ENCODE measurements around the gene HIPK2. TPM values are rescaled to one million over a fixed set of nuclear protein-coding genes. Genes with fewer than 3 reads are reported as not detected.

The HIPK2 gene
- total RNA-seq, 4 donors from 2014 or later: 17.9 to 35.9 (median 22.4) TPM

- H3K27ac ChIP-seq: no peak overlapping the region
- 62 to 83% methylated on average over 2 of the region's 4 CpGs for WGBS, 2 donors (ENCODE audit: low coverage in 1 of 2)
- no peaks in the 10 kb centered on the region for H3K4me1 ChIP-seq
- no peak for TF ChIP-seq EP300 (IDR thresholded peaks at IDR 0.05)
- no peak for TF ChIP-seq POLR2A (IDR thresholded peaks at IDR 0.05)
- TF ChIP-seq CTCF (IDR thresholded peaks at IDR 0.05): no peak
- TF ChIP-seq POLR2AphosphoS5 (IDR thresholded peaks at IDR 0.05): no peak
- peaks cover 0 to 81% of the 10 kb centered on the region in 2 donors for H3K36me3 ChIP-seq
- H3K9me3 ChIP-seq: no peaks in the 10 kb centered on the region
- H3K4me3 ChIP-seq: no peak overlapping the region
- no peaks in the 10 kb centered on the region for H3K27me3 ChIP-seq
- no peak for ATAC-seq
Measured at GRCh38 chr7:139629392-139630082, 148.3 kb downstream of the HIPK2 start.

GRCh38 chr7:139627831-139628230, 150.0 kb downstream of the HIPK2 start:
- H3K27ac ChIP-seq: no peak overlapping the region
- no peaks in the 10 kb centered on the region for H3K4me1 ChIP-seq
- WGBS, 2 donors (ENCODE audit: low coverage in 1 of 2): 83 to 94% methylated on average over 4 of the region's 4 CpGs
- H3K4me3 ChIP-seq: no peak overlapping the region
- H3K36me3 ChIP-seq: peaks cover 0 to 89% of the 10 kb centered on the region in 2 donors
- no peak for TF ChIP-seq EP300 (IDR thresholded peaks at IDR 0.05)
- no peak for ATAC-seq
- H3K27me3 ChIP-seq: no peaks in the 10 kb centered on the region
- no peaks in the 10 kb centered on the region for H3K9me3 ChIP-seq

GRCh38 chr7:139626817-139627216, 151.0 kb downstream of the HIPK2 start:
- Histone ChIP-seq H3K27ac (no peak overlapping the region), H3K9me3 (no peaks in the 10 kb centered on the region), H3K4me3 (no peak overlapping the region), H3K36me3 (peaks cover 0 to 98% of the 10 kb centered on the region in 2 donors), H3K4me1 (no peaks in the 10 kb centered on the region), H3K27me3 (no peaks in the 10 kb centered on the region)
- ATAC-seq: no peak
- TF ChIP-seq CTCF (IDR thresholded peaks at IDR 0.05): no peak
- no peak for TF ChIP-seq POLR2AphosphoS5 (IDR thresholded peaks at IDR 0.05)
- TF ChIP-seq POLR2A (IDR thresholded peaks at IDR 0.05): no peak
- no peak for TF ChIP-seq EP300 (IDR thresholded peaks at IDR 0.05)
- WGBS, 2 donors (ENCODE audit: low coverage in 1 of 2): 50 to 83% methylated on average over 1 of the region's 1 CpG

- Histone ChIP-seq H3K27me3 (no peaks in the 10 kb centered on the region), H3K36me3 (peaks cover 0 to 87% of the 10 kb centered on the region in 2 donors), H3K27ac (no peak overlapping the region), H3K4me3 (no peak overlapping the region), H3K4me1 (no peaks in the 10 kb centered on the region), H3K9me3 (no peaks in the 10 kb centered on the region)
- TF ChIP-seq EP300 (IDR thresholded peaks at IDR 0.05) (no peak), CTCF (IDR thresholded peaks at IDR 0.05) (no peak), POLR2AphosphoS5 (IDR thresholded peaks at IDR 0.05) (no peak), POLR2A (IDR thresholded peaks at IDR 0.05) (no peak)
- 98 to 100% methylated on average over 1 to 4 of the region's 4 CpGs for WGBS, 2 donors (ENCODE audit: low coverage in 1 of 2)
- ATAC-seq: no peak
Measured at GRCh38 chr7:139623518-139623917, 154.3 kb downstream of the HIPK2 start.

- TF ChIP-seq POLR2AphosphoS5 (IDR thresholded peaks at IDR 0.05) (no peak), CTCF (IDR thresholded peaks at IDR 0.05) (peak; percentile 32 to 60 (median 39))
Measured at GRCh38 chr7:139620676-139621344, 157.0 kb downstream of the HIPK2 start.

More at GRCh38 chr7:139620676-139621344, 157.0 kb downstream of the HIPK2 start:
- Histone ChIP-seq H3K4me3 (no peak overlapping the region), H3K27me3 (no peaks in the 10 kb centered on the region), H3K27ac (no peak overlapping the region), H3K36me3 (peaks cover 0 to 87% of the 10 kb centered on the region in 2 donors), H3K9me3 (no peaks in the 10 kb centered on the region), H3K4me1 (no peaks in the 10 kb centered on the region)
- WGBS, 2 donors (ENCODE audit: low coverage in 1 of 2): 70 to 80% methylated on average over 10 of the region's 10 CpGs
- ATAC-seq: no peak
